ENCODE measurements around the gene RNGTT.

RNGTT gene

GRCh38 chr6:88573561-88573960, 389.9 kb downstream of the RNGTT start:
- CTCF ChIA-PET: interaction anchor here (0.7 kb wide), 1 partner anchor 317 kb away, joined by 4 read pairs; no protein-coding TSS in a partner anchor
- H3K27ac ChIP-seq (ENCODE audit: extremely low read depth, low read depth, low read length): no peak overlapping the region

GRCh38 chr6:88572449-88573139, 390.8 kb downstream of the RNGTT start:
- Histone ChIP-seq H3K4me1 (ENCODE audit: control insufficient read depth, insufficient read depth, low read length) (no peaks in the 10 kb centered on the region), H3K27ac (ENCODE audit: extremely low read depth, low read depth, low read length) (no peak overlapping the region), H3K4me3 (ENCODE audit: low read depth, low read length) (no peak overlapping the region), H3K9me3 (ENCODE audit: control insufficient read depth, insufficient read depth, low read depth, low read length) (no peaks in the 10 kb centered on the region), H3K36me3 (ENCODE audit: control insufficient read depth in 2 of 2, insufficient read depth in 1 of 2, low read length in 2 of 2) (no peaks in the 10 kb centered on the region)
- ChIA-PET CTCF (interaction anchor here (0.6 kb wide), 1 partner anchor 1184 kb away, joined by 3 read pairs; no protein-coding TSS in a partner anchor), POLR2A (no interaction called here)
- TF ChIP-seq, protein P1, sequence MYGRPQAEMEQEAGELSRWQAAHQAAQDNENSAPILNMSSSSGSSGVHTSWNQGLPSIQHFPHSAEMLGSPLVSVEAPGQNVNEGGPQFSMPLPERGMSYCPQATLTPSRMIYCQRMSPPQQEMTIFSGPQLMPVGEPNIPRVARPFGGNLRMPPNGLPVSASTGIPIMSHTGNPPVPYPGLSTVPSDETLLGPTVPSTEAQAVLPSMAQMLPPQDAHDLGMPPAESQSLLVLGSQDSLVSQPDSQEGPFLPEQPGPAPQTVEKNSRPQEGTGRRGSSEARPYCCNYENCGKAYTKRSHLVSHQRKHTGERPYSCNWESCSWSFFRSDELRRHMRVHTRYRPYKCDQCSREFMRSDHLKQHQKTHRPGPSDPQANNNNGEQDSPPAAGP (tag by site-specific recombination; IDR thresholded peaks at IDR 0.05): no peak
- TF ChIP-seq ZNF837 (tag by site-specific recombination; IDR thresholded peaks at IDR 0.05): no peak
- no peak for TF ChIP-seq ZNF707 (tag by site-specific recombination; IDR thresholded peaks at IDR 0.05)
- TF ChIP-seq ZSCAN23 (tag by site-specific recombination; IDR thresholded peaks at IDR 0.05): no peak
- no peak for TF ChIP-seq ZNF366 (tag by site-specific recombination; conservative IDR thresholded peaks at IDR 0.05)
- no peak for TF ChIP-seq HOXC10 (CRISPR knock-in tag; IDR thresholded peaks at IDR 0.05)
- TF ChIP-seq GLI2 (tag by site-specific recombination; IDR thresholded peaks at IDR 0.05; ENCODE audit: borderline replicate concordance, low read depth): no peak
- TF ChIP-seq ZNF146 (tag by site-specific recombination; IDR thresholded peaks at IDR 0.05): no peak
- no peak for TF ChIP-seq TRIM28 (IDR thresholded peaks at IDR 0.05; ENCODE audit: borderline replicate concordance, low read length)

More at GRCh38 chr6:88573561-88573960, 389.9 kb downstream of the RNGTT start:
- Histone ChIP-seq H3K4me3 (ENCODE audit: low read depth, low read length) (no peak overlapping the region), H3K4me1 (ENCODE audit: control insufficient read depth, insufficient read depth, low read length) (no peaks in the 10 kb centered on the region), H3K9me3 (ENCODE audit: control insufficient read depth, insufficient read depth, low read depth, low read length) (no peaks in the 10 kb centered on the region), H3K36me3 (ENCODE audit: control insufficient read depth in 2 of 2, insufficient read depth in 1 of 2, low read length in 2 of 2) (no peaks in the 10 kb centered on the region)
- POLR2A ChIA-PET: no interaction called here
- no peak for TF ChIP-seq ZNF175 (tag by site-specific recombination; IDR thresholded peaks at IDR 0.05)
- TF ChIP-seq ZNF302 (tag by site-specific recombination; IDR thresholded peaks at IDR 0.05; ENCODE audit: low read depth): no peak
- TF ChIP-seq ZIC2 (tag by site-specific recombination; IDR thresholded peaks at IDR 0.05): no peak
- TF ChIP-seq ZNF10 (tag by site-specific recombination; IDR thresholded peaks at IDR 0.05): no peak
- no peak for TF ChIP-seq ZNF776 (tag by site-specific recombination; IDR thresholded peaks at IDR 0.05; ENCODE audit: borderline replicate concordance)
- TF ChIP-seq, protein P2, sequence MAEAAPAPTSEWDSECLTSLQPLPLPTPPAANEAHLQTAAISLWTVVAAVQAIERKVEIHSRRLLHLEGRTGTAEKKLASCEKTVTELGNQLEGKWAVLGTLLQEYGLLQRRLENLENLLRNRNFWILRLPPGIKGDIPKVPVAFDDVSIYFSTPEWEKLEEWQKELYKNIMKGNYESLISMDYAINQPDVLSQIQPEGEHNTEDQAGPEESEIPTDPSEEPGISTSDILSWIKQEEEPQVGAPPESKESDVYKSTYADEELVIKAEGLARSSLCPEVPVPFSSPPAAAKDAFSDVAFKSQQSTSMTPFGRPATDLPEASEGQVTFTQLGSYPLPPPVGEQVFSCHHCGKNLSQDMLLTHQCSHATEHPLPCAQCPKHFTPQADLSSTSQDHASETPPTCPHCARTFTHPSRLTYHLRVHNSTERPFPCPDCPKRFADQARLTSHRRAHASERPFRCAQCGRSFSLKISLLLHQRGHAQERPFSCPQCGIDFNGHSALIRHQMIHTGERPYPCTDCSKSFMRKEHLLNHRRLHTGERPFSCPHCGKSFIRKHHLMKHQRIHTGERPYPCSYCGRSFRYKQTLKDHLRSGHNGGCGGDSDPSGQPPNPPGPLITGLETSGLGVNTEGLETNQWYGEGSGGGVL (tag by site-specific recombination; IDR thresholded peaks at IDR 0.05): no peak

- no peaks in the 10 kb centered on the region for H3K9me3 ChIP-seq (ENCODE audit: control insufficient read depth, insufficient read depth, low read depth, low read length)
- TF ChIP-seq, protein P3, sequence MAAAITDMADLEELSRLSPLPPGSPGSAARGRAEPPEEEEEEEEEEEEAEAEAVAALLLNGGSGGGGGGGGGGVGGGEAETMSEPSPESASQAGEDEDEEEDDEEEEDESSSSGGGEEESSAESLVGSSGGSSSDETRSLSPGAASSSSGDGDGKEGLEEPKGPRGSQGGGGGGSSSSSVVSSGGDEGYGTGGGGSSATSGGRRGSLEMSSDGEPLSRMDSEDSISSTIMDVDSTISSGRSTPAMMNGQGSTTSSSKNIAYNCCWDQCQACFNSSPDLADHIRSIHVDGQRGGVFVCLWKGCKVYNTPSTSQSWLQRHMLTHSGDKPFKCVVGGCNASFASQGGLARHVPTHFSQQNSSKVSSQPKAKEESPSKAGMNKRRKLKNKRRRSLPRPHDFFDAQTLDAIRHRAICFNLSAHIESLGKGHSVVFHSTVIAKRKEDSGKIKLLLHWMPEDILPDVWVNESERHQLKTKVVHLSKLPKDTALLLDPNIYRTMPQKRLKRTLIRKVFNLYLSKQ (tag by site-specific recombination; IDR thresholded peaks at IDR 0.05; ENCODE audit: borderline replicate concordance): no peak
- TF ChIP-seq ZSCAN30 (tag by site-specific recombination; IDR thresholded peaks at IDR 0.05) (no peak), ZNF664 (tag by site-specific recombination; IDR thresholded peaks at IDR 0.05) (no peak), ZNF530 (tag by site-specific recombination; IDR thresholded peaks at IDR 0.05; ENCODE audit: low read depth) (no peak), ZBTB11 (tag by site-specific recombination; conservative IDR thresholded peaks at IDR 0.05; ENCODE audit: low read depth) (no peak), SETDB1 (IDR thresholded peaks at IDR 0.05; ENCODE audit: insufficient read length, low read length) (no peak), ZBTB7A (tag by site-specific recombination; IDR thresholded peaks at IDR 0.05; ENCODE audit: low read depth) (no peak), ZNF529 (tag by site-specific recombination; IDR thresholded peaks at IDR 0.05; ENCODE audit: insufficient replicate concordance) (no peak)
- H3K4me3 ChIP-seq (ENCODE audit: low read depth, low read length): no peak overlapping the region
- ChIA-PET CTCF (no interaction called here), POLR2A (no interaction called here)
- no peaks in the 10 kb centered on the region for H3K4me1 ChIP-seq (ENCODE audit: control insufficient read depth, insufficient read depth, low read length)
- H3K27ac ChIP-seq (ENCODE audit: extremely low read depth, low read depth, low read length): no peak overlapping the region
- no peaks in the 10 kb centered on the region for H3K36me3 ChIP-seq (ENCODE audit: control insufficient read depth in 2 of 2, insufficient read depth in 1 of 2, low read length in 2 of 2)
Observed at GRCh38 chr6:88569959-88570358, 393.5 kb downstream of the RNGTT start.

Data from HEK293 (cell line).